ENCODE measurements around the gene DOCK2. TPM values are rescaled to one million over a fixed set of nuclear protein-coding genes. Genes with fewer than 3 reads are reported as not detected.

DOCK2 gene
- total and polyA plus RNA-seq, 2 donors from 2014 or later: 1.0 to 42.0 TPM

GRCh38 chr5:169710675-169711074 is 73.6 kb downstream of the DOCK2 start:
- FAIRE-seq: no peak
- H3K27me3 ChIP-seq (ENCODE audit: control insufficient read depth, insufficient read depth, low read length): no peaks in the 10 kb centered on the region
- H3K9me3 ChIP-seq (ENCODE audit: control insufficient read depth in 2 of 3, insufficient read depth in 1 of 3, low read length in 3 of 3): no peaks in the 10 kb centered on the region
- TF ChIP-seq, protein P1, sequence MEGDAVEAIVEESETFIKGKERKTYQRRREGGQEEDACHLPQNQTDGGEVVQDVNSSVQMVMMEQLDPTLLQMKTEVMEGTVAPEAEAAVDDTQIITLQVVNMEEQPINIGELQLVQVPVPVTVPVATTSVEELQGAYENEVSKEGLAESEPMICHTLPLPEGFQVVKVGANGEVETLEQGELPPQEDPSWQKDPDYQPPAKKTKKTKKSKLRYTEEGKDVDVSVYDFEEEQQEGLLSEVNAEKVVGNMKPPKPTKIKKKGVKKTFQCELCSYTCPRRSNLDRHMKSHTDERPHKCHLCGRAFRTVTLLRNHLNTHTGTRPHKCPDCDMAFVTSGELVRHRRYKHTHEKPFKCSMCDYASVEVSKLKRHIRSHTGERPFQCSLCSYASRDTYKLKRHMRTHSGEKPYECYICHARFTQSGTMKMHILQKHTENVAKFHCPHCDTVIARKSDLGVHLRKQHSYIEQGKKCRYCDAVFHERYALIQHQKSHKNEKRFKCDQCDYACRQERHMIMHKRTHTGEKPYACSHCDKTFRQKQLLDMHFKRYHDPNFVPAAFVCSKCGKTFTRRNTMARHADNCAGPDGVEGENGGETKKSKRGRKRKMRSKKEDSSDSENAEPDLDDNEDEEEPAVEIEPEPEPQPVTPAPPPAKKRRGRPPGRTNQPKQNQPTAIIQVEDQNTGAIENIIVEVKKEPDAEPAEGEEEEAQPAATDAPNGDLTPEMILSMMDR (IDR thresholded peaks at IDR 0.05; ENCODE audit: borderline replicate concordance, extremely low read depth, insufficient read depth): no peak
- peaks cover 0 to 16% (median 0%) of the 10 kb centered on the region in 3 donors for H3K4me1 ChIP-seq (ENCODE audit: control insufficient read depth in 2 of 3, insufficient read depth in 2 of 3, low read depth in 1 of 3, low read length in 3 of 3)
- no peak overlapping the region for H3K27ac ChIP-seq (ENCODE audit: low read depth in 2 of 2, low read length in 2 of 2)
- DNase-seq: peak in 1 of 5 donors; percentile 10
- H3K9ac ChIP-seq (ENCODE audit: low read length in 3 of 3): no peak overlapping the region
- intact Hi-C loops (cut with DNase I): no loop called here
- H3K36me3 ChIP-seq (ENCODE audit: control insufficient read depth in 2 of 3, insufficient read depth in 3 of 3, low read length in 3 of 3): no peaks in the 10 kb centered on the region
- H3K4me3 ChIP-seq (ENCODE audit: low read length in 3 of 3): no peak overlapping the region

DNA sequence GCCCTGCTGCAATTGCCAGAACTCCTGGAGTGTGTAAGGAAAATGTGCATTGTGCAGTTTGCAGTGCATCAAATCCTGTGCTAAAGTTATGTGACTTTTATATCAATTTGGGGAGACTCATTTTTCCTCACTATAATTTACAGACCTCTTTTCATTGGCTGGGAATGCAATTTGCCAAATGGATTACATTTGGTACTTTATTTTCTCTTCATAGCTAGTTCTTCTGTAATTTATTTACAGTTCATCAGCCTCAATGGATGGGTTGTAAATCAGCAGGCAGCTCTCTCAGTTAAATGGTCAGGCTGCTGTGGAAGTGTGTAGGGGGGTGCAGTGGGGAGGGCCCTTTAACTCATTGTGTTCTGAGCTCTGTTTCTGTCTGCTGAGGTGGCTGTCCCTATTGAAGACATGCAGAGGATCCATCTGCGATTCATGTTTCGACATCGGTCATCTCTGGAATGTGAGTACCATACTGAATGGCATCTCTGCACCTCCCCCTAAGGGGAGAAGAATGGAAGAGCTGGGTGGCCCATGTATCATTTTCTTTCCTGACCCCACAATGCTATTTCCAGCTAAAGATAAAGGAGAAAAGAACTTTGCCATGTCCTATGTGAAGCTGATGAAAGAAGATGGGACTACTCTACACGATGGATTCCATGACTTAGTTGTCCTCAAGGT is 74.6 kb downstream of the DOCK2 start:
- Histone ChIP-seq H3K9me3 (ENCODE audit: control insufficient read depth in 2 of 3, insufficient read depth in 1 of 3, low read length in 3 of 3) (no peaks in the 10 kb centered on the region), H3K4me1 (ENCODE audit: control insufficient read depth in 2 of 3, insufficient read depth in 2 of 3, low read depth in 1 of 3, low read length in 3 of 3) (peaks cover 0 to 22% (median 0%) of the 10 kb centered on the region in 3 donors), H3K9ac (ENCODE audit: low read length in 3 of 3) (no peak overlapping the region), H3K36me3 (ENCODE audit: control insufficient read depth in 2 of 3, insufficient read depth in 3 of 3, low read length in 3 of 3) (no peaks in the 10 kb centered on the region), H3K27me3 (ENCODE audit: control insufficient read depth, insufficient read depth, low read length) (no peaks in the 10 kb centered on the region), H3K4me3 (ENCODE audit: low read length in 3 of 3) (no peak overlapping the region), H3K27ac (ENCODE audit: low read depth in 2 of 2, low read length in 2 of 2) (no peak overlapping the region)
- peak in 3 of 5 donors; percentile 39 to 89 (median 78) for DNase-seq
- no peak for FAIRE-seq
- TF ChIP-seq, protein P1 (IDR thresholded peaks at IDR 0.05; ENCODE audit: borderline replicate concordance, extremely low read depth, insufficient read depth): no peak
- intact Hi-C loops (cut with DNase I): no loop called here

DNA sequence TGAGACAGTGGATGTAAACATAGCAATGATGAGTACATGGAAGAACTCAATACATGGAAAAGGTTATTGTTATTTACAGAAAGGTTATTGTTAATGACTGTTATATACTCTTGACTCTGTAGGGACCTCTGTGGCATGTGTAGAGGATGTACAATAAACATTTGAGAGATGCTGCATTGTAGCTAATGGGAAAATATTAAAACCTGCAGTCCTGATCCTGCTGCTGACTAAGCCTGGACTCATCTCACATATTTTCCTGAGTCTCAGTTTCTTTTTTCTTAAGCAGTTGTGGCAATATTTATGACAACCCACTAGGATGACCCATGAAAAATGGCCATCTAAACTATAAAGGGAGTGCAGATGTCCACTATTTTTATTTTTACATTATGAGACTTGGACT is 75.4 kb downstream of the DOCK2 start:
- TF ChIP-seq, protein P1 (IDR thresholded peaks at IDR 0.05; ENCODE audit: borderline replicate concordance, extremely low read depth, insufficient read depth): no peak
- Histone ChIP-seq H3K4me1 (ENCODE audit: control insufficient read depth in 2 of 3, insufficient read depth in 2 of 3, low read depth in 1 of 3, low read length in 3 of 3) (peaks cover 0 to 22% (median 0%) of the 10 kb centered on the region in 3 donors), H3K27me3 (ENCODE audit: control insufficient read depth, insufficient read depth, low read length) (no peaks in the 10 kb centered on the region), H3K9ac (ENCODE audit: low read length in 3 of 3) (no peak overlapping the region), H3K9me3 (ENCODE audit: control insufficient read depth in 2 of 3, insufficient read depth in 1 of 3, low read length in 3 of 3) (no peaks in the 10 kb centered on the region), H3K36me3 (ENCODE audit: control insufficient read depth in 2 of 3, insufficient read depth in 3 of 3, low read length in 3 of 3) (no peaks in the 10 kb centered on the region), H3K27ac (ENCODE audit: low read depth in 2 of 2, low read length in 2 of 2) (no peak overlapping the region), H3K4me3 (ENCODE audit: low read length in 3 of 3) (no peak overlapping the region)
- DNase-seq: no peak
- no peak for FAIRE-seq
- intact Hi-C loops (cut with DNase I): no loop called here

Data from kidney (tissue), 14 donors.